OCI-LY1 (cell line): Measurements from ENCODE around the gene RPL28.

Source experiments
- CTCF ChIP-seq: fragments of 200-600 bp; sonication (generic), shearing (Covaris generic); IDR thresholded peaks from 2 replicates; pipeline ENCODE4 v1.5.1; 2017; ENCODE audit warnings: mild to moderate bottlenecking, antibody characterized with exemption, low read length, moderate library complexity, mixed read lengths
- EZH2 ChIP-seq: fragments of 200-600 bp; sonication (generic), shearing (Covaris generic); IDR thresholded peaks from 2 replicates; pipeline ENCODE4 v1.8.0; 2017; ENCODE audit warnings: borderline replicate concordance, mixed run types, mild to moderate bottlenecking, antibody characterized with exemption, low read length, moderate library complexity, mixed read lengths

GRCh38 chr19:55442372-55442961, 56.7 kb downstream of the RPL28 start:
- TF ChIP-seq CTCF = no peak
- TF ChIP-seq EZH2 = no peak
